Muscle of back (tissue), 13 donors: ENCODE measurements around the gene ZNF70. TPM values are rescaled to one million over a fixed set of nuclear protein-coding genes. Genes with fewer than 3 reads are reported as not detected.

Source experiments
- DNase-seq, 3 donors: peaks; one replicate each; pipeline versions ENCODE4 v3.0.0 to v3.0.0-alpha.2; 2013
- long read RNA-seq, 9 donors: transcript quantifications; one replicate each; lab custom pipeline, GENCODE V29; 2026
- polyA plus RNA-seq, 10 donors: library from polyadenylated mRNA; unstranded; fragments of 120-200 nt; gene quantifications; one replicate each; pipeline ENCODE4 v1.2.1, GENCODE V29; 2013; ENCODE audit not compliant: insufficient read length in 10 of 10

Gene ZNF70
- polyA plus RNA-seq, result 1 to 10 TPM; 4.0 to 6.2 (median 5.1) TPM
- long read RNA-seq, donor 1, result 0 reads
- long read RNA-seq, donor 2, full-length matches to known transcripts, result 1 of 1 reads
- long read RNA-seq, donor 2, partial matches to known transcripts, result 0 of 1 reads
- long read RNA-seq, donor 2, other reads (novel, unspliced or antisense), result 0 of 1 reads
- long read RNA-seq, donor 3, result 0 reads
- long read RNA-seq, donor 4, result 0 reads
- long read RNA-seq, donor 5, full-length matches to known transcripts, result 5 of 5 reads
- long read RNA-seq, donor 5, partial matches to known transcripts, result 0 of 5 reads
- long read RNA-seq, donor 5, other reads (novel, unspliced or antisense), result 0 of 5 reads
- long read RNA-seq, donor 6, full-length matches to known transcripts, result 2 of 7 reads
- long read RNA-seq, donor 6, partial matches to known transcripts, result 5 of 7 reads
- long read RNA-seq, donor 6, other reads (novel, unspliced or antisense), result 0 of 7 reads
- long read RNA-seq, donor 7, full-length matches to known transcripts, result 1 of 1 reads
- long read RNA-seq, donor 7, partial matches to known transcripts, result 0 of 1 reads
- long read RNA-seq, donor 7, other reads (novel, unspliced or antisense), result 0 of 1 reads
- long read RNA-seq, donor 8, full-length matches to known transcripts, result 1 of 1 reads
- long read RNA-seq, donor 8, partial matches to known transcripts, result 0 of 1 reads
- long read RNA-seq, donor 8, other reads (novel, unspliced or antisense), result 0 of 1 reads
- long read RNA-seq, donor 9, result 0 reads

GRCh38 chr22:23750714-23751440, at the start of gene ZNF70:
TSS of gene ZNF70 (minus strand) at chr22:23751112. CDS start at chr22:23745140, 5,972 bp downstream.
- DNase-seq, result peak; percentile 83 to 93 (median 90)

- peak; percentile 37 to 83 (median 56) for DNase-seq
Observed at GRCh38 chr22:23796461-23796860, 45.5 kb upstream of the ZNF70 start.

- no peak for DNase-seq
Observed at GRCh38 chr22:23793326-23793725, 42.4 kb upstream of the ZNF70 start.

- no peak for DNase-seq
Observed at GRCh38 chr22:23791738-23792645, 41.1 kb upstream of the ZNF70 start.

GRCh38 chr22:23790819-23791737, 40.2 kb upstream of the ZNF70 start:
- peak; percentile 60 to 90 (median 78) for DNase-seq

GRCh38 chr22:23789638-23790037, 38.7 kb upstream of the ZNF70 start:
- DNase-seq, result no peak

GRCh38 chr22:23789121-23789520, 38.2 kb upstream of the ZNF70 start:
- DNase-seq, result no peak

- DNase-seq, result no peak
Observed at GRCh38 chr22:23787910-23788309, 37.0 kb upstream of the ZNF70 start.

GRCh38 chr22:23787600-23787896, 36.6 kb upstream of the ZNF70 start:
- DNase-seq, result no peak

- DNase-seq, result peak; percentile 94 to 97 (median 95)
Observed at GRCh38 chr22:23786752-23787599, 36.1 kb upstream of the ZNF70 start, which contains the start of gene SMARCB1. TSS of gene SMARCB1 (plus strand) at chr22:23786966. CDS start at chr22:23787170, 204 bp downstream.

- no peak for DNase-seq
Observed at GRCh38 chr22:23786261-23786710, 35.4 kb upstream of the ZNF70 start.

GRCh38 chr22:23784215-23784732, 33.4 kb upstream of the ZNF70 start:
- DNase-seq, result no peak

- no peak for DNase-seq
Observed at GRCh38 chr22:23783265-23784150, 32.6 kb upstream of the ZNF70 start.

GRCh38 chr22:23782703-23783102, 31.8 kb upstream of the ZNF70 start:
- no peak for DNase-seq

GRCh38 chr22:23782252-23782651, 31.3 kb upstream of the ZNF70 start:
- no peak for DNase-seq

GRCh38 chr22:23781511-23782183, 30.7 kb upstream of the ZNF70 start:
- DNase-seq, result peak in 1 of 3 donors; percentile 42

- no peak for DNase-seq
Observed at GRCh38 chr22:23781065-23781464, 30.2 kb upstream of the ZNF70 start.
